Lung (tissue), 12 donors: Measurements from ENCODE around the gene SHF. TPM values are rescaled to one million over a fixed set of nuclear protein-coding genes. Genes with fewer than 3 reads are reported as not detected.

ENCODE experiments used
- ATAC-seq: fragments of 200-7000 bp; cut with Tn5 transposase; one replicate; pipeline ENCODE4 v1.9.1; 2020; ENCODE audit warnings: moderate number of reproducible peaks; ENCODE audit not compliant: insufficient read depth, low FRiP score
- DNase-seq, 3 donors: peaks; one replicate each; pipeline ENCODE4 v3.0.0-alpha.2; 2013 to 2017
- H3K27ac ChIP-seq, 2 donors: one replicate each; pipeline ENCODE4 v1.5.1; 2013; ENCODE audit warnings: mild to moderate bottlenecking in 2 of 2, moderate library complexity in 2 of 2, control low read depth in 1 of 2, inconsistent platforms in 1 of 2, low read depth in 1 of 2, low read length in 1 of 2
- H3K27me3 ChIP-seq, 3 donors: one replicate each; pipeline ENCODE4 v1.5.1; 2013; ENCODE audit warnings: low read length in 2 of 3; ENCODE audit not compliant: control insufficient read depth in 3 of 3, insufficient read depth in 3 of 3
- H3K36me3 ChIP-seq, 4 donors: one replicate each; pipeline ENCODE4 v1.5.1; 2013; ENCODE audit warnings: low read length in 4 of 4, mild to moderate bottlenecking in 1 of 4, moderate library complexity in 1 of 4; ENCODE audit not compliant: control insufficient read depth in 4 of 4, insufficient read depth in 4 of 4
- H3K4me1 ChIP-seq, 5 donors: one replicate each; pipeline ENCODE4 v1.5.1; 2013; ENCODE audit warnings: low read length in 5 of 5, mild to moderate bottlenecking in 2 of 5, moderate library complexity in 1 of 5; ENCODE audit not compliant: control insufficient read depth in 5 of 5, insufficient read depth in 5 of 5
- H3K4me3 ChIP-seq: one replicate; pipeline ENCODE4 v1.5.1; 2013; ENCODE audit warnings: mild to moderate bottlenecking, control low read depth, moderate library complexity
- H3K9ac ChIP-seq, 2 donors: one replicate each; pipeline ENCODE4 v1.5.1; 2013; ENCODE audit warnings: low read length in 2 of 2, control low read depth in 1 of 2; ENCODE audit not compliant: insufficient read depth in 1 of 2
- H3K9me3 ChIP-seq, 4 donors: one replicate each; pipeline ENCODE4 v1.5.1; 2013; ENCODE audit warnings: low read length in 3 of 4, mild to moderate bottlenecking in 1 of 4, moderate library complexity in 1 of 4; ENCODE audit not compliant: control insufficient read depth in 4 of 4, insufficient read depth in 3 of 4
- WGBS, 2 donors: extraction: QIAGEN DNeasy Blood & Tissue Kit; methylation state at CpG; one replicate each; pipeline ENCODE4 v1.1.7; 2013; 5-methylcytosine and 5-hydroxymethylcytosine counted together
- polyA plus RNA-seq, 2 donors: library from polyadenylated mRNA; stranded (reverse); fragments of 200-250 nt; gene quantifications; one replicate each; pipeline ENCODE4 v1.2.1, GENCODE V29; 2013
- total RNA-seq, 2 donors: library from RNA; depleted of rRNA in 1 of 2; stranded (reverse); fragments of >200 nt in 1 of 2; gene quantifications; one replicate each; pipeline ENCODE4 v1.2.1, GENCODE V29; 2014 to 2021
- TF ChIP-seq, protein P1 (sequence below): IDR thresholded peaks from 2 replicates; pipeline ENCODE4 v1.5.1; 2012; ENCODE audit warnings: mild to moderate bottlenecking; ENCODE audit errors: control extremely low read depth, extremely low read depth
- donor health status: control.
- donor health status: control.
- donor health status: Bipolar disorder and iron deficiency.
- donor health status: healthy.
- donor health status: DM: yes; HTN: yes; CAD: no.

The SHF gene
- total and polyA plus RNA-seq, 4 donors: 1.9 to 15.9 (median 4.0) TPM

DNA sequence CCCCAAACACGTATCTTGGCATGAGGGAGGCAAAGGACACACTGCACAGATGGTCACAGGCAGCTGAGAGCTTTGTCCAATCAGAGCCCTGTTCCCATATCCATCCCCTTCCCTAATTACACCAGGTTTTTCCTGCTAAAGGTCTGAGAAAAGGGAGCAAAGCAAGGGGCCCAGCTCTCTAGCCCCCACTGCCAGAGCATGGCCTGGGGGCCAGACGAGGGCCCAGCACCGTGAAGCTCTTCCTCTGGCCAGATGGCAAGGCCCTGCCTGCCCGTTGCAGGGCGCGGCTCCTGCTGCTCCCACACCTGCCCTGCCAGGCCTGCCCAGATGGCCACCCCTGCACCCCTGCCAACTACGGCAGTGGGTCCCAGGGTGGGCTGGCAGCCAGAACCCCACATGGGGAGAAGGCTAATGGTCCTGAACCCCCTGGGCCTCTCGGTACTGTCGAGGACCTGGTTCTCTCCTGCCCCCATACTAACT, 3.2 kb downstream of the SHF start:
- DNase-seq (no peak), ATAC-seq (no peak)
- Histone ChIP-seq H3K4me3 (no peak overlapping the region), H3K9ac (no peak overlapping the region), H3K27me3 (no peaks in the 10 kb centered on the region), H3K4me1 (peaks cover 3 to 43% (median 13%) of the 10 kb centered on the region in 5 donors), H3K9me3 (peaks cover 0 to 2% (median 0%) of the 10 kb centered on the region in 4 donors), H3K36me3 (no peaks in the 10 kb centered on the region), H3K27ac (no peak overlapping the region)
- TF ChIP-seq, protein P1, sequence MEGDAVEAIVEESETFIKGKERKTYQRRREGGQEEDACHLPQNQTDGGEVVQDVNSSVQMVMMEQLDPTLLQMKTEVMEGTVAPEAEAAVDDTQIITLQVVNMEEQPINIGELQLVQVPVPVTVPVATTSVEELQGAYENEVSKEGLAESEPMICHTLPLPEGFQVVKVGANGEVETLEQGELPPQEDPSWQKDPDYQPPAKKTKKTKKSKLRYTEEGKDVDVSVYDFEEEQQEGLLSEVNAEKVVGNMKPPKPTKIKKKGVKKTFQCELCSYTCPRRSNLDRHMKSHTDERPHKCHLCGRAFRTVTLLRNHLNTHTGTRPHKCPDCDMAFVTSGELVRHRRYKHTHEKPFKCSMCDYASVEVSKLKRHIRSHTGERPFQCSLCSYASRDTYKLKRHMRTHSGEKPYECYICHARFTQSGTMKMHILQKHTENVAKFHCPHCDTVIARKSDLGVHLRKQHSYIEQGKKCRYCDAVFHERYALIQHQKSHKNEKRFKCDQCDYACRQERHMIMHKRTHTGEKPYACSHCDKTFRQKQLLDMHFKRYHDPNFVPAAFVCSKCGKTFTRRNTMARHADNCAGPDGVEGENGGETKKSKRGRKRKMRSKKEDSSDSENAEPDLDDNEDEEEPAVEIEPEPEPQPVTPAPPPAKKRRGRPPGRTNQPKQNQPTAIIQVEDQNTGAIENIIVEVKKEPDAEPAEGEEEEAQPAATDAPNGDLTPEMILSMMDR: no peak
- 84 to 93% methylated on average over 7 to 9 of the region's 9 CpGs for WGBS, 2 donors

DNA sequence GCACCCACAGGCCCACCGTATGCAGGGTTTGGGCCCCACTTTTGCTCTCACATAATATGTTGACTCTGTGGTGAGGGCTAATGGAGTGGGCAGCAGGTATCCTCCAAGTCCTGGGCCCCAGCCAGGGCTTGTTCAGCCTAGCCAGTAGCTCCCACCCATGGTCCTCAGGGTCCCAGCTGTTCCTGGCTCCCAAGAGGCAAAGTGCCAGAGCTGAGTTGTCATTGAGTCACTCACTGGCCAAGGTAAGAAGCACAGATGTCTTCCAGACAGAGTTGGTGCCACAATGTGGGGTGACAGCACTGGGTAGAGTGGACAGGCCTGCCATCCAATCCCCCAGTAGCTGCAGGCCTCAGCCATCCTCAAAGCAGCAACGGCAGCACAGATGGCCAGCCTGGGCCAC, 4.3 kb downstream of the SHF start:
- no peaks in the 10 kb centered on the region for H3K27me3 ChIP-seq
- ATAC-seq: no peak
- no peaks in the 10 kb centered on the region for H3K36me3 ChIP-seq
- no peak overlapping the region for H3K27ac ChIP-seq
- DNase-seq: no peak
- TF ChIP-seq, protein P1: no peak
- H3K4me3 ChIP-seq: no peak overlapping the region
- 87 to 92% methylated on average over 2 of the region's 2 CpGs for WGBS, 2 donors
- H3K4me1 ChIP-seq: peaks cover 1 to 40% (median 13%) of the 10 kb centered on the region in 5 donors
- H3K9ac ChIP-seq: no peak overlapping the region
- H3K9me3 ChIP-seq: peaks cover 0 to 2% (median 0%) of the 10 kb centered on the region in 4 donors

DNA sequence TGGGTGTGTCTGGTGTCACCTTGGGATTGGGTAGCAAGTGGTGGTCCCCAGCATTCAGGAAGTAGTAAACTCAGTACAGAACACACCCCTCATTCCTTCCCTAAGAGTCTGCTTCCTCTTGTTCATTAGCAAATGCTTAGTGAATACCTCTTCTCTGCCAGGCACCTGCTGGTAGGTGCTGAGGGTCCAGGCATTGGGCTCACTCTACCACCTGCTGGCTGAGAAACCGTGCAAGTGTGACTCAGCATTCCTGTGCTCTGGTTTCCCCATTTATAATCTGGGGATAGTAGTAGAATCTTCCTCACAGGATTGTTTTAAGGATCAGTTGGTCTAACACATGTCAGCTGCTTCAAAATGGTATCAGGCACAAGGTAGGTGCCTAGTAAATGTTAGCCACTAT, 4.8 kb downstream of the SHF start:
- no peak overlapping the region for H3K4me3 ChIP-seq
- H3K9ac ChIP-seq: no peak overlapping the region
- TF ChIP-seq, protein P1: no peak
- DNase-seq (no peak), ATAC-seq (no peak)
- 5 to 32% methylated on average over 1 of the region's 1 CpG for WGBS, 2 donors
- H3K36me3 ChIP-seq: peaks cover 0 to 1% (median 0%) of the 10 kb centered on the region in 4 donors
- peaks cover 0 to 37% (median 13%) of the 10 kb centered on the region in 5 donors for H3K4me1 ChIP-seq
- H3K27me3 ChIP-seq: no peaks in the 10 kb centered on the region
- H3K27ac ChIP-seq: no peak overlapping the region
- peaks cover 0 to 2% (median 0%) of the 10 kb centered on the region in 4 donors for H3K9me3 ChIP-seq
